NCI-H2081 (cell line): ENCODE measurements around the gene GZMM.

Experiments
- DNase-seq, 2 experiments: peaks; one replicate each; lab custom pipeline; 2025; lab: John Stamatoyannopoulos, UW

GZMM gene

GRCh38 chr19:543910-544608, at the start of gene GZMM:
Gene GZMM, plus strand, starts transcription at chr19:544053. Its CDS starts 19 bp downstream, at chr19:544072.
- no peak for DNase-seq

- DNase-seq = no peak
These were observed 49.4 kb upstream of the GZMM start for GRCh38 chr19:494171-495080.

- no peak for DNase-seq
These were observed 48.8 kb upstream of the GZMM start for GRCh38 chr19:495081-495401.

- no peak for DNase-seq
These were observed 48.3 kb upstream of the GZMM start for GRCh38 chr19:495402-496111.

- DNase-seq = no peak
These were observed 47.7 kb upstream of the GZMM start, which contains the start of gene MADCAM1 for GRCh38 chr19:496112-496665. Gene MADCAM1, plus strand, starts transcription at chr19:496486. Its CDS starts 14 bp downstream, at chr19:496500.

- DNase-seq = no peak
These were observed 46.9 kb upstream of the GZMM start for GRCh38 chr19:496986-497385.

- DNase-seq = no peak
These were observed 46.4 kb upstream of the GZMM start for GRCh38 chr19:497491-497868.

GRCh38 chr19:497869-498510, 45.9 kb upstream of the GZMM start:
- DNase-seq = no peak

- DNase-seq = no peak
These were observed 45.4 kb upstream of the GZMM start for GRCh38 chr19:498511-498891.

- DNase-seq = no peak
These were observed 44.8 kb upstream of the GZMM start for GRCh38 chr19:498977-499623.

GRCh38 chr19:501646-502045, 42.2 kb upstream of the GZMM start:
- no peak for DNase-seq

- DNase-seq = no peak
These were observed 39.2 kb upstream of the GZMM start for GRCh38 chr19:504616-505015.

GRCh38 chr19:506404-507285, 37.2 kb upstream of the GZMM start:
- DNase-seq = peak; percentile 98 to 99

- DNase-seq = peak; percentile 75 to 83
These were observed 36.3 kb upstream of the GZMM start, which contains the start of gene TPGS1 for GRCh38 chr19:507286-508203. Gene TPGS1, plus strand, starts transcription at chr19:507497. Its CDS starts 10 bp downstream, at chr19:507507.

GRCh38 chr19:508204-509150, 35.4 kb upstream of the GZMM start:
- DNase-seq = no peak

- DNase-seq = peak; percentile 90 to 91
These were observed 33.2 kb upstream of the GZMM start for GRCh38 chr19:510606-511100.

- DNase-seq = peak; percentile 99
These were observed 32.6 kb upstream of the GZMM start for GRCh38 chr19:511101-511851.
